H1 (cell line): ENCODE measurements around the gene DCDC2C. TPM values are rescaled to one million over a fixed set of nuclear protein-coding genes. Genes with fewer than 3 reads are reported as not detected.

Experiments
- HDAC6 ChIP-seq: IDR thresholded peaks from one replicate; pipeline ENCODE4 v1.7.1; 2012; ENCODE audit warnings: low read depth, mild to moderate bottlenecking, inconsistent platforms, low read length, moderate library complexity
- MAFK ChIP-seq: IDR thresholded peaks from 2 replicates; pipeline ENCODE4 v1.6.1; 2012; ENCODE audit warnings: low read depth, mild to moderate bottlenecking, improper control_type of control experiment, low read length
- POLR2AphosphoS5 ChIP-seq: IDR thresholded peaks from 2 replicates; pipeline ENCODE4 v1.6.1; 2011; ENCODE audit warnings: low read depth, low read length
- SIN3A ChIP-seq, 2 experiments: IDR thresholded peaks in 1 of 2; conservative IDR thresholded peaks in 1 of 2; 2 replicates each; pipeline ENCODE4 v1.6.1; 2011 to 2012; ENCODE audit warnings: low read length in 2 of 2, improper control_type of control experiment in 1 of 2, low read depth in 1 of 2, mild to moderate bottlenecking in 1 of 2
- TBP ChIP-seq: IDR thresholded peaks from 2 replicates; pipeline ENCODE4 v1.6.1; 2011; ENCODE audit warnings: low read depth, low read length, improper control_type of control experiment
- polyA plus RNA-seq, 7 experiments: library from polyadenylated mRNA; depleted of rRNA in 3 of 7; stranded (reverse) in 5 of 7; unstranded in 2 of 7; fragments of >200 nt in 5 of 7; fragments of 200-250 nt in 2 of 7; gene quantifications; 1 replicate in 5 of 7; 2 replicates in 1 of 7; 4 replicates in 1 of 7; pipeline versions ENCODE4 v1.2.1 to v1.2.3, GENCODE V29; 2011 to 2013; ENCODE audit warnings: missing spikeins in 2 of 7, mixed read lengths in 2 of 7
- total RNA-seq: library from RNA; stranded (reverse); fragmentation: NEBNext Ultra II Directional; extraction: Animal tissue kit (Norgen Biotek cat#: 25700); gene quantifications from 2 replicates; pipeline ENCODE4 v1.2.1, GENCODE V29; 2021

DCDC2C gene
- total and polyA plus RNA-seq, 2 of the 8 experiments (the other 6 are each of a cell fraction or from before 2014, with no cell fraction given): 0.50 TPM; not detected in 1

- TF ChIP-seq TBP (no peak), SIN3A (conservative IDR thresholded peaks at IDR 0.05 in 1 of 2, IDR thresholded peaks at IDR 0.05 in 1 of 2; ENCODE audit: low read depth in 1 of 2, low read length in 2 of 2) (no peak), MAFK (no peak), POLR2AphosphoS5 (no peak), HDAC6 (no peak)
These were observed 22.3 kb downstream of the DCDC2C start (continued) for GRCh38 chr2:3725458-3726250.
